ENCODE results near the gene TRAIP.

Gene TRAIP

GRCh38 chr3:49876567-49876966 lies 20.2 kb upstream of the TRAIP start:
- peaks cover 22 to 27% of the 10 kb centered on the region in 2 donors for H3K4me1 ChIP-seq (ENCODE audit: control insufficient read depth in 1 of 2, insufficient read depth in 2 of 2, low read length in 2 of 2)
- no peak overlapping the region for H3K9ac ChIP-seq (ENCODE audit: low read depth in 1 of 2, low read length in 2 of 2)
- H3K27me3 ChIP-seq (ENCODE audit: control insufficient read depth in 1 of 2, insufficient read depth in 2 of 2, low read length in 2 of 2): no peaks in the 10 kb centered on the region

GRCh38 chr3:49873623-49874022 lies 17.3 kb upstream of the TRAIP start:
- Histone ChIP-seq H3K4me3 (ENCODE audit: low read depth in 1 of 2, low read length in 2 of 2) (no peak overlapping the region), H3K27ac (ENCODE audit: low read depth, low read length) (no peak overlapping the region), H3K4me1 (ENCODE audit: control insufficient read depth in 1 of 2, insufficient read depth in 2 of 2, low read length in 2 of 2) (peaks cover 15 to 24% of the 10 kb centered on the region in 2 donors), H3K36me3 (ENCODE audit: control insufficient read depth in 1 of 2, insufficient read depth in 2 of 2, low read length in 2 of 2) (no peaks in the 10 kb centered on the region), H3K27me3 (ENCODE audit: control insufficient read depth in 1 of 2, insufficient read depth in 2 of 2, low read length in 2 of 2) (peaks cover 6 to 10% of the 10 kb centered on the region in 2 donors), H3K9me3 (ENCODE audit: control insufficient read depth in 1 of 2, low read length in 2 of 2) (no peaks in the 10 kb centered on the region), H3K9ac (ENCODE audit: low read depth in 1 of 2, low read length in 2 of 2) (no peak overlapping the region)

More at GRCh38 chr3:49876567-49876966, 20.2 kb upstream of the TRAIP start:
- Histone ChIP-seq H3K4me3 (ENCODE audit: low read depth in 1 of 2, low read length in 2 of 2) (no peak overlapping the region), H3K36me3 (ENCODE audit: control insufficient read depth in 1 of 2, insufficient read depth in 2 of 2, low read length in 2 of 2) (no peaks in the 10 kb centered on the region), H3K27ac (ENCODE audit: low read depth, low read length) (no peak overlapping the region), H3K9me3 (ENCODE audit: control insufficient read depth in 1 of 2, low read length in 2 of 2) (no peaks in the 10 kb centered on the region)

GRCh38 chr3:49872801-49873281 lies 16.5 kb upstream of the TRAIP start:
- H3K27ac ChIP-seq (ENCODE audit: low read depth, low read length): no peak overlapping the region

GRCh38 chr3:49871531-49872153 lies 15.3 kb upstream of the TRAIP start:
- Histone ChIP-seq H3K9me3 (ENCODE audit: control insufficient read depth in 1 of 2, low read length in 2 of 2) (no peaks in the 10 kb centered on the region), H3K9ac (ENCODE audit: low read depth in 1 of 2, low read length in 2 of 2) (no peak overlapping the region), H3K4me3 (ENCODE audit: low read depth in 1 of 2, low read length in 2 of 2) (no peak overlapping the region), H3K36me3 (ENCODE audit: control insufficient read depth in 1 of 2, insufficient read depth in 2 of 2, low read length in 2 of 2) (no peaks in the 10 kb centered on the region), H3K4me1 (ENCODE audit: control insufficient read depth in 1 of 2, insufficient read depth in 2 of 2, low read length in 2 of 2) (peaks cover 15 to 24% of the 10 kb centered on the region in 2 donors), H3K27ac (ENCODE audit: low read depth, low read length) (no peak overlapping the region), H3K27me3 (ENCODE audit: control insufficient read depth in 1 of 2, insufficient read depth in 2 of 2, low read length in 2 of 2) (peaks cover 16 to 19% of the 10 kb centered on the region in 2 donors)

More at GRCh38 chr3:49872801-49873281, 16.5 kb upstream of the TRAIP start:
- peak overlapping the region in 1 of 2 donors; percentile 6 for H3K9ac ChIP-seq (ENCODE audit: low read depth in 1 of 2, low read length in 2 of 2)
- peaks cover 15 to 24% of the 10 kb centered on the region in 2 donors for H3K4me1 ChIP-seq (ENCODE audit: control insufficient read depth in 1 of 2, insufficient read depth in 2 of 2, low read length in 2 of 2)
- no peaks in the 10 kb centered on the region for H3K9me3 ChIP-seq (ENCODE audit: control insufficient read depth in 1 of 2, low read length in 2 of 2)
- peaks cover 14 to 18% of the 10 kb centered on the region in 2 donors for H3K27me3 ChIP-seq (ENCODE audit: control insufficient read depth in 1 of 2, insufficient read depth in 2 of 2, low read length in 2 of 2)
- H3K36me3 ChIP-seq (ENCODE audit: control insufficient read depth in 1 of 2, insufficient read depth in 2 of 2, low read length in 2 of 2): no peaks in the 10 kb centered on the region
- no peak overlapping the region for H3K4me3 ChIP-seq (ENCODE audit: low read depth in 1 of 2, low read length in 2 of 2)

GRCh38 chr3:49869525-49870126 lies 13.3 kb upstream of the TRAIP start, which contains the start of gene CAMKV:
TSS of gene CAMKV (minus strand) at chr3:49869906. CDS start at chr3:49862388, 7,518 bp downstream.
- Histone ChIP-seq H3K9ac (ENCODE audit: low read depth in 1 of 2, low read length in 2 of 2) (no peak within 1 kb of the TSS), H3K4me1 (ENCODE audit: control insufficient read depth in 1 of 2, insufficient read depth in 2 of 2, low read length in 2 of 2) (peaks cover 15 to 24% of the 10 kb centered on the region in 2 donors), H3K36me3 (ENCODE audit: control insufficient read depth in 1 of 2, insufficient read depth in 2 of 2, low read length in 2 of 2) (no peaks in the 10 kb centered on the region), H3K27me3 (ENCODE audit: control insufficient read depth in 1 of 2, insufficient read depth in 2 of 2, low read length in 2 of 2) (peaks cover 22 to 29% of the 10 kb centered on the region in 2 donors), H3K9me3 (ENCODE audit: control insufficient read depth in 1 of 2, low read length in 2 of 2) (no peaks in the 10 kb centered on the region), H3K27ac (ENCODE audit: low read depth, low read length) (no peak within 1 kb of the TSS), H3K4me3 (ENCODE audit: low read depth in 1 of 2, low read length in 2 of 2) (peak within 1 kb of the TSS; percentile 25 to 45)

- no peak overlapping the region for H3K9ac ChIP-seq (ENCODE audit: low read depth in 1 of 2, low read length in 2 of 2)
- peaks cover 27 to 35% of the 10 kb centered on the region in 2 donors for H3K27me3 ChIP-seq (ENCODE audit: control insufficient read depth in 1 of 2, insufficient read depth in 2 of 2, low read length in 2 of 2)
- no peaks in the 10 kb centered on the region for H3K9me3 ChIP-seq (ENCODE audit: control insufficient read depth in 1 of 2, low read length in 2 of 2)
- H3K4me3 ChIP-seq (ENCODE audit: low read depth in 1 of 2, low read length in 2 of 2): peak overlapping the region in 1 of 2 donors; percentile 45
- H3K4me1 ChIP-seq (ENCODE audit: control insufficient read depth in 1 of 2, insufficient read depth in 2 of 2, low read length in 2 of 2): peaks cover 13 to 18% of the 10 kb centered on the region in 2 donors
- H3K36me3 ChIP-seq (ENCODE audit: control insufficient read depth in 1 of 2, insufficient read depth in 2 of 2, low read length in 2 of 2): no peaks in the 10 kb centered on the region
- no peak overlapping the region for H3K27ac ChIP-seq (ENCODE audit: low read depth, low read length)
These were observed 12.6 kb upstream of the TRAIP start for GRCh38 chr3:49868862-49869466.

- Histone ChIP-seq H3K4me3 (ENCODE audit: low read depth in 1 of 2, low read length in 2 of 2) (no peak overlapping the region), H3K9ac (ENCODE audit: low read depth in 1 of 2, low read length in 2 of 2) (no peak overlapping the region), H3K4me1 (ENCODE audit: control insufficient read depth in 1 of 2, insufficient read depth in 2 of 2, low read length in 2 of 2) (peaks cover 2 to 8% of the 10 kb centered on the region in 2 donors), H3K27ac (ENCODE audit: low read depth, low read length) (no peak overlapping the region), H3K36me3 (ENCODE audit: control insufficient read depth in 1 of 2, insufficient read depth in 2 of 2, low read length in 2 of 2) (no peaks in the 10 kb centered on the region), H3K9me3 (ENCODE audit: control insufficient read depth in 1 of 2, low read length in 2 of 2) (no peaks in the 10 kb centered on the region), H3K27me3 (ENCODE audit: control insufficient read depth in 1 of 2, insufficient read depth in 2 of 2, low read length in 2 of 2) (peaks cover 30 to 36% of the 10 kb centered on the region in 2 donors)
These were observed 11.5 kb upstream of the TRAIP start for GRCh38 chr3:49867871-49868321.

GRCh38 chr3:49867400-49867799 lies 11.0 kb upstream of the TRAIP start:
- H3K4me3 ChIP-seq (ENCODE audit: low read depth in 1 of 2, low read length in 2 of 2): no peak overlapping the region
- H3K27ac ChIP-seq (ENCODE audit: low read depth, low read length): no peak overlapping the region
- H3K36me3 ChIP-seq (ENCODE audit: control insufficient read depth in 1 of 2, insufficient read depth in 2 of 2, low read length in 2 of 2): no peaks in the 10 kb centered on the region
- no peak overlapping the region for H3K9ac ChIP-seq (ENCODE audit: low read depth in 1 of 2, low read length in 2 of 2)
- H3K9me3 ChIP-seq (ENCODE audit: control insufficient read depth in 1 of 2, low read length in 2 of 2): no peaks in the 10 kb centered on the region
- H3K4me1 ChIP-seq (ENCODE audit: control insufficient read depth in 1 of 2, insufficient read depth in 2 of 2, low read length in 2 of 2): peaks cover 0 to 5% of the 10 kb centered on the region in 2 donors
- H3K27me3 ChIP-seq (ENCODE audit: control insufficient read depth in 1 of 2, insufficient read depth in 2 of 2, low read length in 2 of 2): peaks cover 30 to 40% of the 10 kb centered on the region in 2 donors

- Histone ChIP-seq H3K9me3 (ENCODE audit: control insufficient read depth in 1 of 2, low read length in 2 of 2) (no peaks in the 10 kb centered on the region), H3K36me3 (ENCODE audit: control insufficient read depth in 1 of 2, insufficient read depth in 2 of 2, low read length in 2 of 2) (no peaks in the 10 kb centered on the region), H3K4me1 (ENCODE audit: control insufficient read depth in 1 of 2, insufficient read depth in 2 of 2, low read length in 2 of 2) (peaks cover 0 to 5% of the 10 kb centered on the region in 2 donors), H3K27me3 (ENCODE audit: control insufficient read depth in 1 of 2, insufficient read depth in 2 of 2, low read length in 2 of 2) (peaks cover 32 to 40% of the 10 kb centered on the region in 2 donors), H3K9ac (ENCODE audit: low read depth in 1 of 2, low read length in 2 of 2) (no peak overlapping the region), H3K27ac (ENCODE audit: low read depth, low read length) (no peak overlapping the region), H3K4me3 (ENCODE audit: low read depth in 1 of 2, low read length in 2 of 2) (no peak overlapping the region)
These were observed 8.9 kb upstream of the TRAIP start for GRCh38 chr3:49865198-49865784.
